Measurements from ENCODE around the gene SDF2L1. TPM values are rescaled to one million over a fixed set of nuclear protein-coding genes. Genes with fewer than 3 reads are reported as not detected.
A peak's percentile ranks its signal among the peaks of the same experiment; 100 is the strongest.

SDF2L1 gene
- total and polyA plus RNA-seq, 12 donors: 14.0 to 83.9 (median 27.4) TPM

GRCh38 chr22:21639359-21639758, 2.7 kb upstream of the SDF2L1 start:
- DNase-seq: no peak
- peaks cover 10 to 19% of the 10 kb centered on the region in 2 donors for H3K4me1 ChIP-seq (replicated peaks in 1 of 2)
- no peak overlapping the region for H3K4me3 ChIP-seq
- 60 to 79% (median 75%) methylated on average over 4 of the region's 4 CpGs for WGBS, 4 donors
- TF ChIP-seq CTCF (IDR thresholded peaks at IDR 0.05) (no peak), POLR2A (IDR thresholded peaks at IDR 0.05) (no peak)
- H3K9me3 ChIP-seq (replicated peaks in 1 of 3): no peaks in the 10 kb centered on the region
- intact Hi-C loops (cut with DNase I): no loop called here
- no peak overlapping the region for H3K27ac ChIP-seq
- no peaks in the 10 kb centered on the region for H3K27me3 ChIP-seq
- no peaks in the 10 kb centered on the region for H3K36me3 ChIP-seq (replicated peaks in 1 of 2)

- TF ChIP-seq POLR2A (IDR thresholded peaks at IDR 0.05) (no peak), CTCF (IDR thresholded peaks at IDR 0.05) (no peak)
- Histone ChIP-seq H3K27me3 (no peaks in the 10 kb centered on the region), H3K4me1 (replicated peaks in 1 of 2) (peaks cover 10 to 19% of the 10 kb centered on the region in 2 donors), H3K27ac (no peak overlapping the region), H3K4me3 (no peak overlapping the region), H3K36me3 (replicated peaks in 1 of 2) (peaks cover 0 to 7% of the 10 kb centered on the region in 2 donors), H3K9me3 (replicated peaks in 1 of 3) (no peaks in the 10 kb centered on the region)
- intact Hi-C loops (cut with DNase I): no loop called here
- WGBS, 4 donors: 77 to 83% (median 80%) methylated on average over 5 of the region's 5 CpGs
- DNase-seq: no peak
Measured at GRCh38 chr22:21640810-21641209, 1.3 kb upstream of the SDF2L1 start.

- peak in 6 of 7 donors; percentile 46 to 71 (median 60) for DNase-seq
- TF ChIP-seq POLR2A (IDR thresholded peaks at IDR 0.05) (no peak), CTCF (IDR thresholded peaks at IDR 0.05) (peak; percentile 11 to 48 (median 38))
- peaks cover 0 to 7% of the 10 kb centered on the region in 2 donors for H3K36me3 ChIP-seq (replicated peaks in 1 of 2)
- H3K4me1 ChIP-seq (replicated peaks in 1 of 2): peaks cover 10 to 19% of the 10 kb centered on the region in 2 donors
- 8 to 12% (median 9%) methylated on average over 8 to 9 of the region's 9 CpGs for WGBS, 4 donors
- H3K27me3 ChIP-seq: no peaks in the 10 kb centered on the region
- no peaks in the 10 kb centered on the region for H3K9me3 ChIP-seq (replicated peaks in 1 of 3)
- intact Hi-C loops (cut with DNase I): no loop called here
- peak overlapping the region in 3 of 5 donors; percentile 42 to 74 (median 70) for H3K27ac ChIP-seq
- H3K4me3 ChIP-seq: peak overlapping the region in 2 of 4 donors; percentile 30 to 58
Measured at GRCh38 chr22:21641417-21641788, 699 bp upstream of the SDF2L1 start.

- TF ChIP-seq CTCF (IDR thresholded peaks at IDR 0.05) (peak; percentile 19 to 50 (median 38)), POLR2A (IDR thresholded peaks at IDR 0.05) (no peak)
- H3K36me3 ChIP-seq (replicated peaks in 1 of 2): peaks cover 0 to 7% of the 10 kb centered on the region in 2 donors
- WGBS, 4 donors: 1 to 4% (median 3%) methylated on average over 18 to 56 of the region's 56 CpGs
- peak overlapping the region in 4 of 5 donors; percentile 38 to 78 (median 60) for H3K27ac ChIP-seq
- H3K4me1 ChIP-seq (replicated peaks in 1 of 2): peaks cover 10 to 19% of the 10 kb centered on the region in 2 donors
- H3K27me3 ChIP-seq: no peaks in the 10 kb centered on the region
- H3K9me3 ChIP-seq (replicated peaks in 1 of 3): no peaks in the 10 kb centered on the region
- H3K4me3 ChIP-seq: peak overlapping the region in 3 of 4 donors; percentile 2 to 58 (median 52)
- peak in 5 of 7 donors; percentile 50 to 70 (median 53) for DNase-seq
- intact Hi-C loops (cut with DNase I): no loop called here
Measured at GRCh38 chr22:21642584-21643448, 714 bp downstream of the SDF2L1 start.
